Measurements from ENCODE around the gene BCL7C.

DNA sequence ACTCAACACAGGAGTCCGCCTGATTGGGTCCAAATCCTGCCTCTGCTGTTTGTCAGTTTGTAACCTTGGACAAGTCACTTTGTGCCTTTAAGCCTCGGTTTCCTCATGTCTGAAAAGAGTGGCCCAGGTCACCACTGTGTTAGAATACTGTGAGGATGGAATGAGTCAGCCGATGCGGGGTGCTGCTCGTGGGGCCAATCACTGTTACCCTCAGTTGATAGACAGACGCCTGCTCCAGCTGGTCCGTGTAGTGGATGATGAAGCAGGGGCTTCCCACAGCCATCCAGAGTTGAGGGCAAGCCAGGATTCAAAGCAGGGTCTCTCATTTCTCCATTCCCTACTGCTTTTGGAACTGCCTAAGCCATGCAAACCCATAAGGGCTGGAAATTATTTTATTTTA lies 35.3 kb upstream of the BCL7C start:
- TF ChIP-seq MAZ (IDR thresholded peaks at IDR 0.05; ENCODE audit: borderline replicate concordance, low read depth, low read length) (no peak), BHLHE40 (IDR thresholded peaks at IDR 0.05; ENCODE audit: low read depth, low read length) (no peak), FOS (IDR thresholded peaks at IDR 0.05; ENCODE audit: low read depth, low read length) (no peak), RFX5 (IDR thresholded peaks at IDR 0.05; ENCODE audit: low read depth, low read length) (no peak), CEBPB (IDR thresholded peaks at IDR 0.05; ENCODE audit: low read depth, low read length) (no peak), MAFK (IDR thresholded peaks at IDR 0.05; ENCODE audit: low read depth, low read length) (no peak), RAD21 (IDR thresholded peaks at IDR 0.05; ENCODE audit: low read length) (no peak), RCOR1 (IDR thresholded peaks at IDR 0.05; ENCODE audit: insufficient replicate concordance, low read length) (no peak), POLR2A (IDR thresholded peaks at IDR 0.05; ENCODE audit: low read depth, low read length) (no peak), SMC3 (IDR thresholded peaks at IDR 0.05; ENCODE audit: low read depth, low read length) (no peak), CHD1 (IDR thresholded peaks at IDR 0.05; ENCODE audit: low read depth, low read length) (no peak)
- TF ChIP-seq, protein P1, sequence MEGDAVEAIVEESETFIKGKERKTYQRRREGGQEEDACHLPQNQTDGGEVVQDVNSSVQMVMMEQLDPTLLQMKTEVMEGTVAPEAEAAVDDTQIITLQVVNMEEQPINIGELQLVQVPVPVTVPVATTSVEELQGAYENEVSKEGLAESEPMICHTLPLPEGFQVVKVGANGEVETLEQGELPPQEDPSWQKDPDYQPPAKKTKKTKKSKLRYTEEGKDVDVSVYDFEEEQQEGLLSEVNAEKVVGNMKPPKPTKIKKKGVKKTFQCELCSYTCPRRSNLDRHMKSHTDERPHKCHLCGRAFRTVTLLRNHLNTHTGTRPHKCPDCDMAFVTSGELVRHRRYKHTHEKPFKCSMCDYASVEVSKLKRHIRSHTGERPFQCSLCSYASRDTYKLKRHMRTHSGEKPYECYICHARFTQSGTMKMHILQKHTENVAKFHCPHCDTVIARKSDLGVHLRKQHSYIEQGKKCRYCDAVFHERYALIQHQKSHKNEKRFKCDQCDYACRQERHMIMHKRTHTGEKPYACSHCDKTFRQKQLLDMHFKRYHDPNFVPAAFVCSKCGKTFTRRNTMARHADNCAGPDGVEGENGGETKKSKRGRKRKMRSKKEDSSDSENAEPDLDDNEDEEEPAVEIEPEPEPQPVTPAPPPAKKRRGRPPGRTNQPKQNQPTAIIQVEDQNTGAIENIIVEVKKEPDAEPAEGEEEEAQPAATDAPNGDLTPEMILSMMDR (conservative IDR thresholded peaks at IDR 0.05; ENCODE audit: low read depth, low read length): no peak
- TF ChIP-seq, protein P2, sequence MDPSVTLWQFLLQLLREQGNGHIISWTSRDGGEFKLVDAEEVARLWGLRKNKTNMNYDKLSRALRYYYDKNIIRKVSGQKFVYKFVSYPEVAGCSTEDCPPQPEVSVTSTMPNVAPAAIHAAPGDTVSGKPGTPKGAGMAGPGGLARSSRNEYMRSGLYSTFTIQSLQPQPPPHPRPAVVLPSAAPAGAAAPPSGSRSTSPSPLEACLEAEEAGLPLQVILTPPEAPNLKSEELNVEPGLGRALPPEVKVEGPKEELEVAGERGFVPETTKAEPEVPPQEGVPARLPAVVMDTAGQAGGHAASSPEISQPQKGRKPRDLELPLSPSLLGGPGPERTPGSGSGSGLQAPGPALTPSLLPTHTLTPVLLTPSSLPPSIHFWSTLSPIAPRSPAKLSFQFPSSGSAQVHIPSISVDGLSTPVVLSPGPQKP (IDR thresholded peaks at IDR 0.05; ENCODE audit: borderline replicate concordance, low read depth, low read length): no peak
- TF ChIP-seq, protein P3, sequence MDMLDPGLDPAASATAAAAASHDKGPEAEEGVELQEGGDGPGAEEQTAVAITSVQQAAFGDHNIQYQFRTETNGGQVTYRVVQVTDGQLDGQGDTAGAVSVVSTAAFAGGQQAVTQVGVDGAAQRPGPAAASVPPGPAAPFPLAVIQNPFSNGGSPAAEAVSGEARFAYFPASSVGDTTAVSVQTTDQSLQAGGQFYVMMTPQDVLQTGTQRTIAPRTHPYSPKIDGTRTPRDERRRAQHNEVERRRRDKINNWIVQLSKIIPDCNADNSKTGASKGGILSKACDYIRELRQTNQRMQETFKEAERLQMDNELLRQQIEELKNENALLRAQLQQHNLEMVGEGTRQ (IDR thresholded peaks at IDR 0.05; ENCODE audit: low read depth, low read length): no peak
